Measurements from ENCODE around the gene ENPP7.
"Not testable (repeated sequence)": the region's sequence is repeated elsewhere in the genome, so short reads cannot be mapped to it uniquely, and the experiment has no call there.

Gene ENPP7

DNA sequence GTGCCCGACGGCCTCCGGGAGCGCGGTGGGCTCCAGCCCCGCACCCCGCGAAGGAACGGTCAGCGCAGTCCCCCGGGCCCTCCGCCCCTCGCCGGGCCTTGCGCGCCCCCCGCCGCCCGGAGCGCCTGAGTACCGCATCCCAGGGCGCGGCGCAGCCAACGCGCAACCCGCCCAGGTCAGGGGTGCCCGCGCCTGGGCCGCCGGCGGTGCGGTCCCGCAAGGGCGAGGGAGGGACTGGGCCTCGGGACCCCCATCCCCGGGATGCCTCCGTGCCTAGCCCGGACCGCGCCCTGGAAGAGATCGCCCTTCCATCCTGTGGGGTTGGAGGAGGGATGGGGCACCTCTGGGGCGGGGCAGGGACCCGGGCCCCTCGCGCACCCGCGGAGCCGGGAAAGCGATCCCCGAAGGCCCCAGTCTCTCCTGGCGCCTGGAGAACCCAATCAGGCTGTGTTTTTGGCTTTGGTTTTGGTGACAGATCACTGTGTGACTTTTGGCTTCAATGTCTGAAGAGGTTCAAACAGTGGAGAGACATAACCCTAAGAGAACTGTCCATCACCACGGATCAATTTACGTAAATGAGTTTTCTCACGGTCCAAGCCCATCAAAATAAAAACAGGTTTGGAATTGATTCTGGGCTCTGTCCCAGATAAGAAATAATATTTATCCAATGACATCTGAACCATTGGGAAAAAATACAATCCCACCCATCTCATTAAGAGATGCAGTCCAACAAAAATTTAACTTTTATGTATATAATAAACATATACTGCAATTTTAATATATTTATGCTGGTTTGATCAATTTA lies 17.8 kb downstream of the ENPP7 start:
- DNase-seq (ENCODE audit: low read depth in 3 of 3, low spot score in 1 of 3), result no peak

DNA sequence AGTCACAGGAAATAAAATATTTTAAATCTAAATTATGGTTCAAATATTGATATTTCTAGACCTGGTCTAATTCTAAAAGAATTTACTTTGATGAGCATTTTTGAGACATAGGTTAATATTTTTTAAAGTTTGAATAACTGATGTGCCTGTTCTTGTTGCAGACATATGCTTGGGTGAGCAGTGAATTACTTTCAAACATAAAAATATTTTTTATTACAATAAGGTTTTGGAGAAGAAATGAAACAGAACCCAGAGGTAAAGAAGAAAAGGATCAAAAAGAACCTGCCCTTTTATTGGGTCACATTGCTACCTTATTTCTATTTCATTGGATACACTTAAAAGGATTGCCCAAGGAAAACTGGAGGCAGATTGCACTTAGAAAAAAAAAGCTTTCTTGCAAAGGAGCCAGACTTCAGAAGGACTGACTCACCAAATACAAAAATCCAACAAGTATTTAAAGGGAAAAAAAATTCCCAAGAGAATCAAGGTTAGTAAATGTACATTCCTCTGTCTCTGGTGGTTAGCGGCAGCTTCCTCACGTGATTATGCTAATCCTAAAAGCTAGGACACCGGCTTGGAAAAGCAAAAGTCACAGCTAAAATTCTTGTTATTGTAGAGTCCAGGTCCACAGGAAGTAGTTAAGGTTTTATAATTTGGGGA lies 18.5 kb downstream of the ENPP7 start:
- no peak for DNase-seq (ENCODE audit: low read depth in 3 of 3, low spot score in 1 of 3)

DNA sequence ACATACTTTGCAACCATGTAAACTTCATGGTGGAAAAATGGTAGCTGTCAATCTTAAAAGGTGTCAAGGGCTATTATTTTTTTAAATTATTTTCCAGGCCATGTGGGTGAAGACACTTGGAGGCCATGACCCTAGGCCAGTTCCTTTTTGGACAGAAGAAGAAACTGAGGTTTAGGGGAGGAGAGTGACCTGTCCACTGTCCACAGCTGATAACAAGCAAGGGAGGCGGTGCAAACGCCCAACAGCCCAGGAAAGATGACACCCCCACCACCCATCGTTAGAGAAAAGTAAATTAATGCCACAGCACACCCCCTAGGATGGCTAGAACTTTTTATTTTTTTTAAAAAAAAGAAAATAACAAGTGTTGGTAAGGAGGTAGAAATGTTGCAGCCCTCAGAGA lies 19.2 kb downstream of the ENPP7 start:
- DNase-seq (ENCODE audit: low read depth in 3 of 3, low spot score in 1 of 3), result no peak

DNA sequence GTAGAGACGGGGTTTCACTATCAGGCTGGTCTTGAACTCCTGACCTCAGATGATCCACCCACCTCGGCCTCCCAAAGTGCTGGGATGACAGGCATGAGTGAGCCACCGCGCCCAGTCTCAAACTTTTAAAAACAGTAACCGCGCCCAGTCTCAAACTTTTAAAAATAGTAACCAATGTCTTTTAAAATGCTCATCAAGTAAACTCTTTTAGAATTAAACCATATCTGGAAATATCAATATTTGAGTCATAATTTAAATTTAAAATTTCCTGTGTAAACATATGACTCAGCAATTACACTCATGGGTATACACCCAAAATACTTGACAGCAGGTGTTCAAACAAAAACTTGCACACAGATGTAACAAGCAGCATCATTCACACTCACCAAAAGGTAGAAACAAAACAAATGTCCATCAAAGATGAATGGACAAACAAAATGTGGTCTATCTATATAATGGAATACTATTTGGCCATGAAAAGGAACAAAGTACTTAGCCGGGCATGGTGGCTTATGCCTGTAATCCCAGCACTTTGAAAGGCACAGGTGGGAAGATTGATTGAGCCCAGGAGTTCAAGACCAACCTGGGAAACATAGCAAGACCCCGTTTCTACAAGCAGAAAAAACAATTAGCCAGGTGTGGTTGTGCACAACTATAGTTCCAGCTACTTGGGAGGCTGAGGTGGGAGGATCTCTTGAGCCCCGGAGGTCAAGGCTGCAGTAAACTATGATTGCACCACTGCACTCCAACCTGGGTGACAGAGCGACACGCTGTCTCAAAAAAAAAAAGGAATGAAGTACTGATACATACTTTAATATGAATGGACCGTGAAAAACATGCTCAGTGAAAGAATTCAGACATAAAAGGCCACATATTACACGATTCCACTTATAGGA lies 20.2 kb downstream of the ENPP7 start:
- DNase-seq (ENCODE audit: low read depth in 3 of 3, low spot score in 1 of 3), result no peak

DNA sequence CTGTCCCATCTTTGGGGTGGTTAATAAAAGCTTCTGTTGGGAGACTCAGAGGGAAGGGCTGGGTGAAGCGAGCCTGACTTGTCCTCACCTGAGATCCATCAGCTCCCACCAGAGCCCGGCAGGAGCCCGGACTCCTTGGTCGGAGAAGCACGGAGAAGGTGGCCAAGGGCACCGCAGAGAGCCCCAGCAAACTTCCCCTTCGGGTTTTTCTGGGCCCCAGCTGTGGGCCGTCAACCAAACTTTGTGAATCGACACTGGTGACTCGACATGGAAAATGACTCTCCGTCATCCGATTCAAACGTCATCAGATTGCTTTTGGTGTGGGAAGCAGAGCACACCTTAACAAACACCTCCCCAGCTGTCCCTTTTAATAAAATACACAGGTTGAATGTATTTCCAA lies 21.4 kb downstream of the ENPP7 start:
- no peak for DNase-seq (ENCODE audit: low read depth in 3 of 3, low spot score in 1 of 3)

DNA sequence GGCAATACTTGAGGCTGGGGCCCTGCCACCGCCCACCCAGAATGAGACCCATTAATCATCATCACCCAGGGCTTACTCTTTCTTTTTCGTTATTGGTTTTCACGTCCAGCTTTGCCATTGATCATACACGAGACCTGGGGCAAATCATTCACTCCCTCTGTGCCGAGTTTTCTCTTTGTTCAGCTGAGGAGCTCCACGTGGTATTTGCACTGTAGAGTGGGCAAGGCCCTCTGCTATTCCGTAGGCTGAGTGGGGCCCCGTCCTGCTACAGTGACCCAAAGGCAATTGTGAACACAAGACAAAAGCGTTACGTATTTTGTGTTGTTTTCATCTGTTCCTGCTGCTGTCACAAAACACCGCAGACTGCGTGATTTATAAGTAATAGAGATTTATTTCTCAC lies 23.6 kb downstream of the ENPP7 start:
- DNase-seq (ENCODE audit: low read depth in 3 of 3, low spot score in 1 of 3), result no peak

DNA sequence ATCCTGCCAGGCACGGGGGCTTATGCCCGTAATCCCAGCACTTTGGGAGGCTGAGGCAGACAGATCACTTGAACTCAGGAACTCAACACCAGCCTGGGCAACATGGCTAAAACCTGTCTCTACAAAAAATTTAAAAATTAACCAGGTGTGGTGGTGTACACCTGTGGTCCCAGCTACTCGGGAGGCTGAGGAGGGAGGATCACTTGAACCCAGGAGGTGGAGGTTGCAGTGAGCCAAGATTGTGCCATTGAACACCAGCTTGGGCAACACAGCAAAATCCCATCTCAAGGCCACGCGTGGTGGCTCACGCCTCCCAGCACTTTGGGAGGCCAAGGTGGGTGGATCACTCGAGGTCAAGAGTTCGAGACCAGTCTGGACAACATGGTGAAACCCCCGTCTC lies 24.2 kb downstream of the ENPP7 start:
- DNase-seq (ENCODE audit: low read depth in 3 of 3, low spot score in 1 of 3), result not testable (repeated sequence)

DNA sequence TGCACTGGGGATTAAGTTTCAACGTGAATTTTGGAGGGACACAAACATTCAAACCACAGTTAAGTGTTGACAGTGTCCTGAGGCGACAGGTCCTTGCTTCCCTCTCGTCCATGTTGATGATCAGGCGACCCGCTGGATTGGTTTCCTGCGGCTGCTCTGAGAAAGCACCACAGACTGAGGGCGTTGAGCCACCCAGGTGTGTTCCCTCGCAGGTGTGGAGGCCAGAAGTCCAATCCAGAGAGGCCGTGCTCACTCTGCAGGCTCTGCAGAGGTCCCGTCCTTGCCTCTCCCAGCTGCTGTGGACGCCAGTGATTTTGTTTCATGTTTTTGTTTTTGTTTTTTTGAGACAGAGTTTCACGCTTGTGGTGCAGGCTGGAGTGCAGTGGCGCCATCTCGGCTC lies 24.8 kb downstream of the ENPP7 start:
- no peak for DNase-seq (ENCODE audit: low read depth in 3 of 3, low spot score in 1 of 3)

DNA sequence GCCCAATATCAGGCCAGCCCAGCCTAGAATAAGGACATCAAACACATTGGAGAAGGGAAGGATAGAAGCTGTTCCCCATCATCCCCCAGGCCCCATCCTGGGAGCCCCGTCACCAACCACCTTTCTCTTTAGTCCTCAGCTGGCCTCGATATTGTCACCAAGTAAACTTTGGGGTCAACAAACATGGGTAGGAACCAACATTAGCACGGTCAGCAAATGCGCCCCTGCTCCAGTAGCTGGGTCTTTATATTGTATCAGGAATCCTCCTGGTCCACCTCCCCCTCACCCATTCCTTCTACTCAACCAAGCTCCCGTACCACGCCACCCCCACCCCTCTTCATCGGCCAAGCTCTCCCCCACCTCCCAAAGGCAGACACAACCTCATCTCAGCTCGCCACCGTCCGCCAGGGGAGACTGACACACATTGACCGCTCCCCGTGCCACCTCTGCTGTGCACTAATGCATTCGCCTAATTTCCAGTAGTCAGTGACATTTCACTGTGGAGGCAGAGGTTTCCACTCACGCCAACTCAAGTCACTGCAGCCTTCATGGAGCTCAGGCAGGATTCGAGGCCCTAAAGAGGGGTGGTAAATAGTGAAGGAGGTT lies 26.5 kb downstream of the ENPP7 start:
- DNase-seq (ENCODE audit: low read depth in 3 of 3, low spot score in 1 of 3), result no peak

DNA sequence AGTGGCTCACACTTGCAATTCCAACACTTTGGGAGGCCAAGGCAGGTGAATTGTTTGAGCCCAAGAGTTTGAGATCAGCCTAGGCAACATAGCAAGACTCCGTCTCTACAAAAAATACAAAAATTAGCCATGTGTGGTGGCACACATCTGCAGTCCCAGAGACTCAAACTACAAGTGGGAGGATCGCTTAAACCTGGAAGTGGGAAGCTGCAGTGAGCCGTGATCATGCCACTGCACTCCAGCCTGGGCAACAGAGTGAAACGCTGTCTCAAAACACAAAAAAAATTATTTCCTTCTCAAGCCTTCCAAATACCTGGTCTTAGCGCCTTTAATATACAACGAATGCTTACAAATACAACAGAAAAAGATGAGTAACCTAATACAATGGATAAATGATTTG lies 27.5 kb downstream of the ENPP7 start:
- no peak for DNase-seq (ENCODE audit: low read depth in 3 of 3, low spot score in 1 of 3)

DNA sequence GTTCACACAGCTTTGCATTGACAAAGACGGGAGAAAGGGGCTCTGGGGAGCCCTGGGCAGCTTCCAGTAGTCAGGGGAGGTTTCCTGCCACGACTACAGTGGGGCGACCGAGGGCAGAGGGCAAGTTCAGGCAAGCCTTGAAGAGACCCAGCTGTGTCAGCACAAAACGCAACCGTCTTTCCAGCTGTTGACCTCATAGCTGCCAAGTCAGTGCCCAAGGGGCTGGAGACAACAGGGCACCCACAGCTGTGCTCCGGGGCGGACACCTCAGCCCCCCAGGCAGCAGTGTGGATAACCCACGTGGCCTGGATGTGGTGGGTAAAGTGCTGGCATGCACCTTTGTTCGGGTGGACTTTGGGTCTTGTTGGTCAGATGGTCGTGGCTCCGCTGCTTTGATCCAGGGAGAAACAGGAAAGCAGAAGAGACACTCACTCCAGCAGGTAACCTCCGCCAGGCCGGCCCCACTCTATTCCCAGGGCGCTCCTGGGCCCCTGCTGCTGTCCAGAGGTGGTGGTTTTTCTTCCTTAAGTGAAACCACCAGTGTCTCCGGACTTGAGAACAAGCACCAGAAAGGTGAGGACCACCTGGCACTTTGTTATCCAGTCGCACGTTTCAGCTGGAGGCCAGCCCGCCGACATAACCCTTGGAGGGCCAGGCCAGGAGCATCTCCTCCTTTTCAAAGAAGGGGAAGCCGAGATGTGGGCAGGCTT lies 29.6 kb downstream of the ENPP7 start:
- DNase-seq (ENCODE audit: low read depth in 3 of 3, low spot score in 1 of 3), result no peak

DNA sequence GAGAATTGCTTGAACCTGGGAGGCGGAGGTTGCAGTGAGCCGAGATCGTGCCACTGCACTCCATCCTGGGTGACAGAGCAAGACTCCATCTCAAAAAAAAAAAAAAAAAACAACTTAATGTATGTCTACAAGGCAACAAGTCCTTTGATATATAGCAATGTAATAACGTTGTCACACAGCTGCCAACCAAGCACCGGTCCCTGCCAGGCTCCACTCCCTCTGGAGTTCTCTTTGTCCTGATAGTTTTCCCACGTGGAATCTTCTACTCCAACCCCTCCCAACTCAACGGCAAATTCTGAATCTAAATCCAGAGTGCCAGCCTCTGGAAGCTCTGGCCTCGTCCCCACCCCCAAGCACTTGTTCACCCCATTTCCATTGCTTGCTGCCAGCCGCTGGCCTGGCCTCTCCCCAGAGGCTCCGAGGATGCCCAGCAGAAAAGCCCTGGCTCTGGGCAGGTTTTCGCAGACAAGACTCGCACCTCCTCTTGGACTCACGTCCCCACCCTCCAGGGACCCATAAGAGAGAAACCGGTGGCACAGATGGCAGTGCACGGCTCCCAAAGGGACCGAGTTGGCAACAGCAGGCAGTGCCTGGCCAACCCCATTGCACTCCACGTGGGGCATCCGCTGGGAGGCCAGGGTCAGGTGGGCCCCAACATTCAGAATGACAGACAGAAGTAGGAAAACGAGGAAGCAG lies 31.3 kb downstream of the ENPP7 start:
- no peak for DNase-seq (ENCODE audit: low read depth in 3 of 3, low spot score in 1 of 3)

DNA sequence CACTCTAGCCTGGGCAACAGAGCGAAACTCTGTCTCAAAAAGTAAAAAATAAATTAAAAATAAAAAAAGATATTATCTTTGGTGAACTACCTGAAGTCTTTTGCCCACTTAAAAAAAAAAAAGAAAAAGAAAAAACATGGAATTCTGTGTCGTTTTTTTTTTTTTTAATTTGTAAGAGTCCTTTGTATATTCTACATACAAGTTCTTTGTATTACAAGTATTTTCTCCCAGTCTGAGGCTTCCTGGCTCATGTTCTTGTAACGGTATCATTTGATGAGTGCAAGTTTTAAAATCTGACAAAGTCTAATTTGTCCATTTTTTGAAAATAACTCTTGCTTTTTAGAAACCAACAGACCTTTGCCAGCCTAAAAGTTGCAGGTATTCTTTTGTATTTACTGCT lies 35.0 kb downstream of the ENPP7 start:
- DNase-seq (ENCODE audit: low read depth in 3 of 3, low spot score in 1 of 3), result no peak

DNA sequence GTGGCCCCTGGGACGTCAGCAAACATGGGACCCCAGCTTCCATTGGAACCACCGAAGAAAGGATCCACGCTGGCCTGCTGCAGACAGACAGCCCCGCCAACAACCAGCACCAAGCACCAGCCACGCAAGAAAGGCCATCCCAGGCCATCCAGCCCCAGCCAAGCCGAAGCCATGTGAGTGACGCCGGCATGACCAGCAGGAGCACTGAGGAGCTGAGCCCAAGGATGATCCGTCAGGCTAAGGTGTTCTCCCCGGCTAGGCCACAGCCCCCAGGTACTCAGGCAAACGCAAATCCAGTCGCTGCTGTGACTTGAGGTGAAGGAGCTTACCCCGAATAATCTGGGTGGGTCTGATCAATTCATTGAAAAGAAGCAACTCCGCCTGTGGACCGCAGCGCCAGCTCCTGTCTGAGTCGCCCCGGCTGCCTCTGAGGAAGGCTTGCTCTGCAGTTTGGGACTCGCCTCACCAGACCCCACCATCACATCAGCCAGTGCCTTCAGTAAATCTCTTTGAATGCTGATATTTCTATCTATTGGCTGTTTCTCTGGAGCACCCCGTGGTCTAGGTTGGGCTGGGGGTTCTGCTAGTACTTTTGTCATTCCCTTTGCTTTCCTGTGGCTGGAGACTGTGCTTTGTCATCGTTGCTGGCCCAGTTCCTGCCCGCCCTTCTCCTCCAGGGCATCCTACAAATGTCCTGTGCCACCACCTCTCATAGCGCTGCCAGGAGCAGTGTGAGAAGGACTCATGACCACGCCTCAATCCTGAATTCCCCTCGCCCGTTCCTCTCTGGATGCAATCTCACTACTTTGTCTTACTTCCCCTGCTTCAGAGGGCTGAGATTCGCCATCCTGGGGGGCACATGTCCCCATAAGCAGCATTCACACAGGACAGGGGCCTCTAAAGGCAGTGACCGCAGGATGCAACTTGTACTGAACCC lies 39.1 kb downstream of the ENPP7 start:
- DNase-seq (ENCODE audit: low read depth in 3 of 3, low spot score in 1 of 3), result no peak

DNA sequence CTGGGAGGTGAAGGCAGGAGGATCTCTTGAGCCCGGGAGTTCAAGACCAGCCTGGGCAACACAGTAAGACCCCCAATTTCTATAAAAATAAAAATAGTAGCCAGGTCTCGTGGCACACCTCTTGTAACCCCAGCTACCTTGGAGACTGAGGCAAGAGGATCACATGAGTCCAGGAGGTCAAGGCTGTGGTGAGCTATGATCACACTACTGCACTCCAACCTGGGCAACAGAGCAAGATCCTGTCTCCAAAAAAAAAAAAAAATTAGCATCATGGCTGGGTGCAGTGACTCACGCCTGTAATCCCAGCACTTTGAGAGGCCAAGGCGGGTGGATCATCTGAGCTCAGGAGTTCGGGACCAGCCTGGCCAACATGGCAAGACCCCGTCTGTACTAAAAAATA lies 40.5 kb downstream of the ENPP7 start:
- DNase-seq (ENCODE audit: low read depth in 3 of 3, low spot score in 1 of 3), result no peak

DNA sequence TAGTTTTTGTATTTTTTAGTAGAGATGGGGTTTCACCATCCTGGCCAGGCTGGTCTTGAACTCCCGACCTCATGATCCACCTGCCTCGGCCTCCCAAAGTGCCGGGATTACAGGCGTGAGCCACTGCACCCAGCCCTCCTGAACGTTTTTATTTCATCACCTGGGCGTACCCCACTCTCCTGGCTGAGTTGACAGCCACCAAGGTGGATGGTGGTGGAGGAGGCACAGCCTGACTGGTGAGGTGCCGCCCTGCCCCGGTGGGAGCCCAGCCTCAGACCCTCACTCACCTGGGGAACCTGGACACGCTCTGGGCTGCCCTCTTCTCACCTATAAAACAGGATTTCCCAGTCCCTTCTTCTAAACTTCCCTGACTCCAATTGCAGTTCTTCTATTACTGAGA lies 42.0 kb downstream of the ENPP7 start:
- not testable (repeated sequence) for DNase-seq (ENCODE audit: low read depth in 3 of 3, low spot score in 1 of 3)

DNA sequence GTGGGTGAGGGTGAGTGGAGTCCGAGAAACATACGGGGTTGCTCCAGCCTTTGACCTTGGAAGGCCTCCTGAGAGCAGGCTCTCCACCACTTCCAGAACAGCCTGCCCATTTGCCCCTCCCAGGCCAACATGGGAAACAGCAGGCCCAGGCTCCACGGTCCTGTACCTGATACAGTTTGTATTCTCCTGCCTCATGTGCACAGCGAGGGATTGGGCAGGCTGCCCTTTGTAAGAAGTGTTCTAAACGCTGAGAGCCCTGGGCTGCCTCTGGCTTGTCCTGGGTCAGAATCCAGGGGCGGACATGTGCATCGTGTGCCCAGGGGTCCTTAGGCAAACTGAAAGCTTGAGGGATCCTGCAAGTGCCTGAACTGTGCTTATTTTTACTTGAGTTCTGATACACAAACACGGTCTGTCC lies 43.8 kb downstream of the ENPP7 start:
- DNase-seq (ENCODE audit: low read depth in 3 of 3, low spot score in 1 of 3), result no peak

DNA sequence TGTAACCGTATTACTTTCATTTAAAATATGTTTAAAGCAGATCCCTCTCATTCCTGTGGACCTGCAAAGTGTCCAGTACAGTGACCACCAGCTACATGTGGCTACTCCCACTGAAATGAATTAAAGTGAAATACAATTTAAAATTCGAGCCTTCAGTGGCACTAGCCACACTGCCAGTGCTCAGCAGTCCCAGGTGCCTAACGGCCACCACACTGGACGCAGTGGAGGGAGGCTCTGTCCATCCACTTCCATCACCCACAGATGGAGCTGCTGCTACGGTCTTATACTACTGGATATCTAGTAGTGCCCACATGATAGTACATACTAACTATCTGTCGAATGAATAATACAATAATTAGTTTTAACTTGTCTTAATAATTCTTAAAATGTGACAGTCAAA lies 44.9 kb downstream of the ENPP7 start:
- DNase-seq (ENCODE audit: low read depth in 3 of 3, low spot score in 1 of 3), result no peak
